ENCODE data around the gene KLF1. TPM values are rescaled to one million over a fixed set of nuclear protein-coding genes. Genes with fewer than 3 reads are reported as not detected.

Gene KLF1
- total RNA-seq, 4 donors from 2014 or later = not detected

- no peak for DNase-seq (ENCODE audit: low spot score in 2 of 2)
- H3K4me3 ChIP-seq = no peak overlapping the region
- 93% methylated on average over 3 of the region's 3 CpGs for WGBS
- H3K9me3 ChIP-seq = no peaks in the 10 kb centered on the region
- no peak overlapping the region for H3K27ac ChIP-seq
- H3K27me3 ChIP-seq = peaks cover 61% of the 10 kb centered on the region
- peaks cover 15% of the 10 kb centered on the region for H3K4me1 ChIP-seq
- no peaks in the 10 kb centered on the region for H3K36me3 ChIP-seq
- TF ChIP-seq, protein P1, sequence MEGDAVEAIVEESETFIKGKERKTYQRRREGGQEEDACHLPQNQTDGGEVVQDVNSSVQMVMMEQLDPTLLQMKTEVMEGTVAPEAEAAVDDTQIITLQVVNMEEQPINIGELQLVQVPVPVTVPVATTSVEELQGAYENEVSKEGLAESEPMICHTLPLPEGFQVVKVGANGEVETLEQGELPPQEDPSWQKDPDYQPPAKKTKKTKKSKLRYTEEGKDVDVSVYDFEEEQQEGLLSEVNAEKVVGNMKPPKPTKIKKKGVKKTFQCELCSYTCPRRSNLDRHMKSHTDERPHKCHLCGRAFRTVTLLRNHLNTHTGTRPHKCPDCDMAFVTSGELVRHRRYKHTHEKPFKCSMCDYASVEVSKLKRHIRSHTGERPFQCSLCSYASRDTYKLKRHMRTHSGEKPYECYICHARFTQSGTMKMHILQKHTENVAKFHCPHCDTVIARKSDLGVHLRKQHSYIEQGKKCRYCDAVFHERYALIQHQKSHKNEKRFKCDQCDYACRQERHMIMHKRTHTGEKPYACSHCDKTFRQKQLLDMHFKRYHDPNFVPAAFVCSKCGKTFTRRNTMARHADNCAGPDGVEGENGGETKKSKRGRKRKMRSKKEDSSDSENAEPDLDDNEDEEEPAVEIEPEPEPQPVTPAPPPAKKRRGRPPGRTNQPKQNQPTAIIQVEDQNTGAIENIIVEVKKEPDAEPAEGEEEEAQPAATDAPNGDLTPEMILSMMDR (IDR thresholded peaks at IDR 0.05) = no peak
- TF ChIP-seq POLR2A (IDR thresholded peaks at IDR 0.05) (no peak), EP300 (IDR thresholded peaks at IDR 0.05) (no peak), POLR2AphosphoS5 (IDR thresholded peaks at IDR 0.05) (no peak)
These were observed 42.8 kb downstream of the KLF1 start for GRCh38 chr19:12843999-12844732.

DNA sequence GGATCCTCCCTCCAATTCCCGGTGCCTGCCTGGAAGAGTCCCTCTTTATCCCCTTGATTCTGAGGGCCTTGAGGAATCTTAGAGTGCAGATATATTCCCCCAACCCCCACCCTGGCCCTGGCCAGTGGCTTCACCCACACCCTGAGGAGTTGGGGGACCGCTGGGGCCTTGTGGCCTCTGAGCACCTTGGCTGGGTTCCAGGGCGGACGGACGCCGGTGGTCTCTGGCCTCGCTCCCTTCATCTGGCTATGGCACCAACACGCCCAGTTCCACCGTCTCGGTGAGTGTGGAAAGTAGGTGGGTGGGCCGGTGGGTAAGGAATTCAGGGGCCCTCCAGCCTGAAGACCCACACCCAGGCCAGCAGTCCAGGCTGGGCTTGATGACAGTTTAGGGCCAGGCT, 43.7 kb downstream of the KLF1 start:
- Histone ChIP-seq H3K27me3 (peaks cover 68% of the 10 kb centered on the region), H3K4me1 (peaks cover 22% of the 10 kb centered on the region), H3K36me3 (no peaks in the 10 kb centered on the region), H3K9me3 (no peaks in the 10 kb centered on the region), H3K4me3 (no peak overlapping the region), H3K27ac (no peak overlapping the region)
- TF ChIP-seq, protein P1 (IDR thresholded peaks at IDR 0.05) = no peak
- TF ChIP-seq EP300 (IDR thresholded peaks at IDR 0.05) = no peak
- no peak for TF ChIP-seq POLR2A (IDR thresholded peaks at IDR 0.05)
- TF ChIP-seq POLR2AphosphoS5 (IDR thresholded peaks at IDR 0.05) = no peak
- no peak for DNase-seq (ENCODE audit: low spot score in 2 of 2)
- WGBS = 81% methylated on average over 11 of the region's 11 CpGs

GRCh38 chr19:12842511-12842910, 44.5 kb downstream of the KLF1 start:
- Histone ChIP-seq H3K36me3 (no peaks in the 10 kb centered on the region), H3K27ac (no peak overlapping the region), H3K9me3 (no peaks in the 10 kb centered on the region), H3K4me1 (peaks cover 23% of the 10 kb centered on the region), H3K27me3 (peaks cover 76% of the 10 kb centered on the region), H3K4me3 (no peak overlapping the region)
- DNase-seq (ENCODE audit: low spot score in 2 of 2) = no peak
- 94% methylated on average over 18 of the region's 18 CpGs for WGBS
- no peak for TF ChIP-seq POLR2A (IDR thresholded peaks at IDR 0.05)
- TF ChIP-seq, protein P1 (IDR thresholded peaks at IDR 0.05) = no peak
- TF ChIP-seq EP300 (IDR thresholded peaks at IDR 0.05) = no peak
- TF ChIP-seq POLR2AphosphoS5 (IDR thresholded peaks at IDR 0.05) = no peak

DNA sequence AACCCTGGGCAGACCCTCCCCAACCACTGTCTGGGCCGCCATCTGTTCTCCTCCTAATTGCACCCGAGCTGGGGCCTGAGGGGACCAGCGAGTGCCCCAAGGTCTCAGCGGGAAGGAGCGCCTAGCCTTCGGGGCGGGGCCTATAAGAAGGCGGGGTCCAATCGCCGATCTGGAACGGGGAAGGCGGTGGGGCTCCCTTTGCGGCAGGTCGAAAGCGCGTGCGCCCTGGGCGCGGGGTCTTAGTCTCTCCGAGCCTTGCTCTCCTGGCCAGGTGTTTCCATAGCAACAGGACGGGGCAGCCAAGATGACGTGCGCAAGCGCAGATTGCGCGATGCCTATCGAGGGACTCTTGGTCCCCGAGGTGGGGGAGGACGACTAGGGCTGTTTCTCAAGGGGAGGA, 45.9 kb downstream of the KLF1 start:
- peaks cover 88% of the 10 kb centered on the region for H3K27me3 ChIP-seq
- no peak overlapping the region for H3K27ac ChIP-seq
- WGBS = 5% methylated on average over 23 of the region's 29 CpGs
- H3K4me1 ChIP-seq = peaks cover 19% of the 10 kb centered on the region
- H3K9me3 ChIP-seq = no peaks in the 10 kb centered on the region
- peak overlapping the region; percentile 24 for H3K4me3 ChIP-seq
- TF ChIP-seq POLR2AphosphoS5 (IDR thresholded peaks at IDR 0.05) = no peak
- no peak for TF ChIP-seq EP300 (IDR thresholded peaks at IDR 0.05)
- TF ChIP-seq, protein P1 (IDR thresholded peaks at IDR 0.05) = no peak
- no peak for TF ChIP-seq POLR2A (IDR thresholded peaks at IDR 0.05)
- no peaks in the 10 kb centered on the region for H3K36me3 ChIP-seq
- no peak for DNase-seq (ENCODE audit: low spot score in 2 of 2)

- H3K4me1 ChIP-seq = peaks cover 19% of the 10 kb centered on the region
- no peaks in the 10 kb centered on the region for H3K36me3 ChIP-seq
- 16% methylated on average over 35 of the region's 43 CpGs for WGBS
- no peaks in the 10 kb centered on the region for H3K9me3 ChIP-seq
- H3K27ac ChIP-seq = no peak overlapping the region
- H3K27me3 ChIP-seq = peaks cover 91% of the 10 kb centered on the region
- TF ChIP-seq POLR2A (IDR thresholded peaks at IDR 0.05) (no peak), POLR2AphosphoS5 (IDR thresholded peaks at IDR 0.05) (no peak), EP300 (IDR thresholded peaks at IDR 0.05) (no peak)
- TF ChIP-seq, protein P1 (IDR thresholded peaks at IDR 0.05) = no peak
- H3K4me3 ChIP-seq = peak overlapping the region; percentile 24
- DNase-seq (ENCODE audit: low spot score in 2 of 2) = peak in 1 of 2 donors; percentile 68
These were observed 46.6 kb downstream of the KLF1 start for GRCh38 chr19:12840091-12841079.

All from suprapubic skin (tissue), 4 donors.